IMR-90 (cell line): ENCODE data around the gene COA6.

Experiments
- CEBPB ChIP-seq: IDR thresholded peaks from 2 replicates; pipeline ENCODE4 v1.6.1; 2012; ENCODE audit warnings: low read depth, low read length, improper control_type of control experiment
- MAFK ChIP-seq: IDR thresholded peaks from 2 replicates; pipeline ENCODE4 v1.6.1; 2012; ENCODE audit warnings: low read depth, low read length, improper control_type of control experiment
- MXI1 ChIP-seq: IDR thresholded peaks from 2 replicates; pipeline ENCODE4 v1.6.1; 2012; ENCODE audit warnings: low read depth, mild to moderate bottlenecking, low read length, moderate library complexity, borderline replicate concordance
- POLR2A ChIP-seq: IDR thresholded peaks from 2 replicates; pipeline ENCODE4 v1.6.1; 2012; ENCODE audit warnings: mild to moderate bottlenecking, low read depth, low read length
- RAD21 ChIP-seq: IDR thresholded peaks from 2 replicates; pipeline ENCODE4 v1.6.1; 2012; ENCODE audit warnings: low read length, improper control_type of control experiment
- RCOR1 ChIP-seq: IDR thresholded peaks from 2 replicates; pipeline ENCODE4 v1.6.1; 2012; ENCODE audit warnings: mild to moderate bottlenecking, low read length, improper control_type of control experiment; ENCODE audit not compliant: insufficient replicate concordance
- SMC3 ChIP-seq: fragments of 150-350 bp; IDR thresholded peaks from 2 replicates; pipeline ENCODE4 v1.6.1; 2016; ENCODE audit warnings: low read depth, mild to moderate bottlenecking, antibody characterized with exemption, low read length, moderate library complexity
- TF ChIP-seq, protein P1 (sequence below): conservative IDR thresholded peaks from 2 replicates; pipeline ENCODE4 v1.5.1; 2012; ENCODE audit warnings: mild to moderate bottlenecking, low read depth, low read length, improper control_type of control experiment

- TF ChIP-seq, protein P1, sequence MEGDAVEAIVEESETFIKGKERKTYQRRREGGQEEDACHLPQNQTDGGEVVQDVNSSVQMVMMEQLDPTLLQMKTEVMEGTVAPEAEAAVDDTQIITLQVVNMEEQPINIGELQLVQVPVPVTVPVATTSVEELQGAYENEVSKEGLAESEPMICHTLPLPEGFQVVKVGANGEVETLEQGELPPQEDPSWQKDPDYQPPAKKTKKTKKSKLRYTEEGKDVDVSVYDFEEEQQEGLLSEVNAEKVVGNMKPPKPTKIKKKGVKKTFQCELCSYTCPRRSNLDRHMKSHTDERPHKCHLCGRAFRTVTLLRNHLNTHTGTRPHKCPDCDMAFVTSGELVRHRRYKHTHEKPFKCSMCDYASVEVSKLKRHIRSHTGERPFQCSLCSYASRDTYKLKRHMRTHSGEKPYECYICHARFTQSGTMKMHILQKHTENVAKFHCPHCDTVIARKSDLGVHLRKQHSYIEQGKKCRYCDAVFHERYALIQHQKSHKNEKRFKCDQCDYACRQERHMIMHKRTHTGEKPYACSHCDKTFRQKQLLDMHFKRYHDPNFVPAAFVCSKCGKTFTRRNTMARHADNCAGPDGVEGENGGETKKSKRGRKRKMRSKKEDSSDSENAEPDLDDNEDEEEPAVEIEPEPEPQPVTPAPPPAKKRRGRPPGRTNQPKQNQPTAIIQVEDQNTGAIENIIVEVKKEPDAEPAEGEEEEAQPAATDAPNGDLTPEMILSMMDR, result no peak
- TF ChIP-seq MXI1 (no peak), POLR2A (no peak), SMC3 (no peak), CEBPB (no peak), MAFK (no peak), RCOR1 (no peak), RAD21 (no peak)
Observed at GRCh38 chr1:234327577-234328164, 45.6 kb upstream of the COA6 start.
